Breast epithelium (tissue), 4 donors: ENCODE measurements around the gene DNASE1L1. TPM values are rescaled to one million over a fixed set of nuclear protein-coding genes. Genes with fewer than 3 reads are reported as not detected.
A peak's percentile ranks its signal among the peaks of the same experiment; 100 is the strongest.

ENCODE experiments used
- DNase-seq, 2 donors: peaks; one replicate each; pipeline ENCODE4 v3.0.0-alpha.2; 2019; ENCODE audit warnings: low spot score in 2 of 2
- H3K27ac ChIP-seq, 2 donors: fragments of 200-600 bp; sonication (generic) in 1 of 2; one replicate each; pipeline ENCODE4 v1.5.1; 2016 to 2019; ENCODE audit warnings: mild to moderate bottlenecking in 1 of 2
- H3K27me3 ChIP-seq, 2 donors: fragments of 200-600 bp; sonication (generic) in 1 of 2; one replicate each; pipeline versions ENCODE4 v1.5.1 to v1.6.0; 2017 to 2019; ENCODE audit warnings: control low read depth in 1 of 2, mild to moderate bottlenecking in 1 of 2
- H3K36me3 ChIP-seq: fragments of 200-600 bp; one replicate; pipeline ENCODE4 v1.5.1; 2019
- H3K4me1 ChIP-seq, 2 donors: fragments of 200-600 bp; sonication (generic); one replicate each; pipeline ENCODE4 v1.5.1; 2016 to 2019; ENCODE audit warnings: control low read depth in 1 of 2
- H3K4me3 ChIP-seq, 3 donors: fragments of 200-600 bp; sonication (generic); 1 replicate in 2 of 3; 2 replicates in 1 of 3; pipeline ENCODE4 v1.5.1; 2016 to 2019; ENCODE audit warnings: mild to moderate bottlenecking in 3 of 3, moderate library complexity in 2 of 3
- H3K9me3 ChIP-seq, 2 donors: fragments of 200-600 bp; sonication (generic) in 1 of 2; one replicate each; pipeline ENCODE4 v1.5.1; 2016 to 2019; ENCODE audit warnings: control low read depth in 1 of 2
- POLR2A ChIP-seq: fragments of 450-650 bp; IDR thresholded peaks from one replicate; pipeline ENCODE4 v1.6.1; 2016; ENCODE audit warnings: antibody characterized with exemption, mild to moderate bottlenecking, moderate library complexity
- POLR2AphosphoS5 ChIP-seq, 3 donors: sonication (generic); formaldehyde crosslinking; IDR thresholded peaks; one replicate each; pipeline ENCODE4 v1.6.1; 2017; ENCODE audit warnings: antibody characterized with exemption in 3 of 3
- intact Hi-C: fragments of 100-400 bp; cut with DNase I; formaldehyde crosslinking; loops from one replicate; pipeline ENCODE4 v1.15.1; 2023; ENCODE audit warnings: low total_unique reads
- total RNA-seq, 3 donors: library from RNA; depleted of rRNA; stranded (reverse); fragments of >200 nt; gene quantifications; one replicate each; pipeline ENCODE4 v1.1.0, GENCODE V29; 2016
- TF ChIP-seq, protein P1 (sequence below), 3 donors: fragments of 450-650 bp; IDR thresholded peaks; one replicate each; pipeline ENCODE4 v1.5.1; 2016 to 2017; ENCODE audit warnings: antibody characterized with exemption in 3 of 3, mild to moderate bottlenecking in 3 of 3, moderate library complexity in 3 of 3

Gene DNASE1L1
- total RNA-seq, 3 donors from 2014 or later = 26.2 to 44.3 (median 26.9) TPM

DNA sequence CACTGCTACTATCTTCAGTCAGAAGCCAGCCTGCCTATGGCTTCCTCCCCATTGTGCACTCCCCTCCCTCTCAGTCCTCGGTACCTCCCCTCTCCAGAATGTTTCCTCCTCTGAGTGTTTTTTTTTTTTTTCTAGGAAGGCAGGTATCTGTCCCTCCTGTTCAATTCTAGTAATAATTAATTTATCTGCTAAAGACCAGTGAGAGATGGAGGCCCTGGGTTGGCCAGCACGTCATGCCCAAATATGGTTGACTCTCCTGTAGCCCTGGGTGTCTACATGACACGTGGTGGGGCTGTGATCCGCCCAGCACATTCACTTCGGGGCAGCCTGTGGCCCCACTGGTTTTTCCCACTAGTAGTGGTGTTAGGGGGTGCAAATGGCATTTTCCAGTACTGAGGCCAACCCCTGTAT, 36.4 kb downstream of the DNASE1L1 start:
- no peaks in the 10 kb centered on the region for H3K36me3 ChIP-seq
- no peaks in the 10 kb centered on the region for H3K4me1 ChIP-seq
- peaks cover 0 to 22% of the 10 kb centered on the region in 2 donors for H3K27me3 ChIP-seq
- H3K4me3 ChIP-seq = peak overlapping the region; percentile 68 to 79 (median 68)
- H3K27ac ChIP-seq = peak overlapping the region; percentile 91 to 92
- no peak for TF ChIP-seq POLR2A
- TF ChIP-seq POLR2AphosphoS5 (IDR thresholded peaks at IDR 0.05) = no peak
- intact Hi-C loops = no loop called here
- peak in 1 of 2 donors; percentile 65 for DNase-seq
- H3K9me3 ChIP-seq = no peaks in the 10 kb centered on the region

GRCh38 chrX:154371789-154372300, 37.2 kb downstream of the DNASE1L1 start:
- intact Hi-C loops = no loop called here
- Histone ChIP-seq H3K4me3 (peak overlapping the region; percentile 68 to 79 (median 68)), H3K27ac (peak overlapping the region; percentile 81 to 91), H3K27me3 (peaks cover 0 to 22% of the 10 kb centered on the region in 2 donors), H3K9me3 (no peaks in the 10 kb centered on the region), H3K4me1 (no peaks in the 10 kb centered on the region), H3K36me3 (no peaks in the 10 kb centered on the region)
- TF ChIP-seq POLR2AphosphoS5 (IDR thresholded peaks at IDR 0.05) (no peak), POLR2A (no peak)
- TF ChIP-seq, protein P1, sequence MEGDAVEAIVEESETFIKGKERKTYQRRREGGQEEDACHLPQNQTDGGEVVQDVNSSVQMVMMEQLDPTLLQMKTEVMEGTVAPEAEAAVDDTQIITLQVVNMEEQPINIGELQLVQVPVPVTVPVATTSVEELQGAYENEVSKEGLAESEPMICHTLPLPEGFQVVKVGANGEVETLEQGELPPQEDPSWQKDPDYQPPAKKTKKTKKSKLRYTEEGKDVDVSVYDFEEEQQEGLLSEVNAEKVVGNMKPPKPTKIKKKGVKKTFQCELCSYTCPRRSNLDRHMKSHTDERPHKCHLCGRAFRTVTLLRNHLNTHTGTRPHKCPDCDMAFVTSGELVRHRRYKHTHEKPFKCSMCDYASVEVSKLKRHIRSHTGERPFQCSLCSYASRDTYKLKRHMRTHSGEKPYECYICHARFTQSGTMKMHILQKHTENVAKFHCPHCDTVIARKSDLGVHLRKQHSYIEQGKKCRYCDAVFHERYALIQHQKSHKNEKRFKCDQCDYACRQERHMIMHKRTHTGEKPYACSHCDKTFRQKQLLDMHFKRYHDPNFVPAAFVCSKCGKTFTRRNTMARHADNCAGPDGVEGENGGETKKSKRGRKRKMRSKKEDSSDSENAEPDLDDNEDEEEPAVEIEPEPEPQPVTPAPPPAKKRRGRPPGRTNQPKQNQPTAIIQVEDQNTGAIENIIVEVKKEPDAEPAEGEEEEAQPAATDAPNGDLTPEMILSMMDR (IDR thresholded peaks at IDR 0.05) = no peak
- DNase-seq = no peak

DNA sequence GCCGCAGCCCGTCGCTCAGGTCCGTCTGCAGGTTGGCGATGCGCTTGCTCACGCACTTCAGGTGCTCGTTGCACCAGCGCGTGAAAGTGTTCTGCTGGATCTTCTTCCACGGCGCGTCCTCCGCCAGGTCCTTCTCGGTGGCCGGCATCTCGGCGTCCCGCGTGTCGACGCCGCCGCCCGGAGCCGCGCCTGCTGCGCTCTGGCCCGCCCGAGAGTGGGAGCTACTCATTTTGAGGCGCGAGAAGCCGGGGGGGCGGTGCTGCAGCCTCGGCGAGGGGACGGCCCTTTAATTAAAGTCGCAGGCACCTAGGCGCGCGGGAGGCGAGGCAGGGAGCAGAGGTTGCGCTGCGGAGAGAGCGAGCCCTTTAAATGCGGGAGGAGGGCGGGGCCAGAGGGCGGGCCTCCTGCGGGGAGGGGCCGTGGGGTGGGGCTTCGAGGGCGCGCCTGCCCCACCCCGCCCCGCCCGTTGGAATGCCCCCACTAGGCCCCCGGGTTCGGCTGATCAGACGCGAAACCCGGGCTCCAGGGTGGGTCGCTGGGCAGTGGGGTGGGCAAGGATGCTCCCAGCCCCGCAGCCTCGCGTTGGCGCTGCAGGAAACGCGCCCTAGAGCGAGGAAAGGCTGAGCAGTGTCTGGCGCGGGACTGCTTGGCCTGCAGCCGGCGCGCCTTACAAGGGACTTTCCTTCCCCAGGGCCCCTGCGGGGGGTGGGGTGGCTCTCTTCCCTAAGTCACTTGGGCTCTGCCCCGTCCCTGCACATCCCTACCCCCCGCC, 37.9 kb downstream of the DNASE1L1 start:
- DNase-seq = peak; percentile 87 to 93
- Histone ChIP-seq H3K4me3 (peak overlapping the region; percentile 68 to 79 (median 68)), H3K27me3 (peaks cover 0 to 21% of the 10 kb centered on the region in 2 donors), H3K36me3 (no peaks in the 10 kb centered on the region), H3K9me3 (no peaks in the 10 kb centered on the region), H3K27ac (peak overlapping the region; percentile 91 to 97), H3K4me1 (no peaks in the 10 kb centered on the region)
- intact Hi-C loops = no loop called here
- TF ChIP-seq POLR2A (peak; percentile 81), POLR2AphosphoS5 (IDR thresholded peaks at IDR 0.05) (peak; percentile 90 to 95 (median 94))
- TF ChIP-seq, protein P1 (IDR thresholded peaks at IDR 0.05) = no peak

DNA sequence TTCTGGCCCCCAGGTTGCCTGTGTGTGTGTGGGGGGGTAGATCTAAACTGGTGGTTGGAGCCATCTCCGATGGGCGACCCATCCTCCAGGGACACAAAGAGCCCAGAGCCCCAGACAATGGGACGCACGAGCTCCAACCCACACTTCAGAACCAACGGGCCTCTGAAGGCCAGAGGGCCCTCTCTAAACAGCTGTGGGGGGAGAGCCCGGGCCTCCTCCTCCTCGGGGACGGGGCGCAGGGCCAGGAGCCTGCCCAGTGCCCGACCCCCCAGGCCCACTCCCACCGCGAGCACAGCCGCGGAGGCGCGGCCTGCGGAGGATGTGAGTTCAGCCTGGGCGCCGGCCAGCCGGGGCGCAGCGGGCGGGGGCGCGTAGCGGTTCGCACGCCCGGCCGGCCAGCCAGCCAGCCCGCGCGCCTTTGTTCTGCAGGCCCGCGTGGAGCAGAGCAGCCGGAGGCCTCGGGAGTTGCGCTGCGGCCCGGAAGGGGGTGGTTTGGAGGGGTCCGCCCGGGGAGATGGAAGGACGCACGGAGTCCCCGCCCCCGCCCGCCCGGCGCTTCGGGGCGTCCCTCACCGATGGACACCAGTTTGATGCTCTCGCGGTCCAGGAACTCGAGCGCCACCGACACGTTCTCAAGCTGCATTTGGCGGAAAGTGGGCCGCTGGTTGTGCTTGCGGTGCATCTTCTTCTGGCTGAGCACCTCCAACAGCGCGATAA, 38.6 kb downstream of the DNASE1L1 start:
- no peak for DNase-seq
- intact Hi-C loops = no loop called here

More for the DNA sequence above, 38.6 kb downstream of the DNASE1L1 start:
- Histone ChIP-seq H3K27me3 (peaks cover 0 to 18% of the 10 kb centered on the region in 2 donors), H3K27ac (peak overlapping the region; percentile 91 to 97), H3K36me3 (no peaks in the 10 kb centered on the region), H3K9me3 (no peaks in the 10 kb centered on the region), H3K4me3 (peak overlapping the region; percentile 68 to 79 (median 68)), H3K4me1 (no peaks in the 10 kb centered on the region)
- TF ChIP-seq POLR2A = no peak
- no peak for TF ChIP-seq POLR2AphosphoS5 (IDR thresholded peaks at IDR 0.05)
- TF ChIP-seq, protein P1 (IDR thresholded peaks at IDR 0.05) = no peak
